K562 (cell line): Measurements from ENCODE around the gene ETV4. TPM values are rescaled to one million over a fixed set of nuclear protein-coding genes. Genes with fewer than 3 reads are reported as not detected.
A peak's percentile ranks its signal among the peaks of the same experiment; 100 is the strongest.

Experiments used
- CBX1 ChIP-seq: sonication (generic); IDR thresholded peaks from 2 replicates; pipeline ENCODE4 v1.6.1; 2016; ENCODE audit warnings: antibody characterized with exemption, low read depth, mild to moderate bottlenecking
- CHD2 ChIP-seq: IDR thresholded peaks from 2 replicates; pipeline ENCODE4 v1.6.1; 2011; ENCODE audit warnings: low read depth, low read length
- CREB1 ChIP-seq, 2 experiments: sonication (generic) in 1 of 2; formaldehyde crosslinking in 1 of 2; IDR thresholded peaks; 2 replicates each; pipeline versions ENCODE4 v1.6.1 to v1.8.0; 2012 to 2022; ENCODE audit warnings: inconsistent platforms in 1 of 2, mild to moderate bottlenecking in 1 of 2, missing genetic modification reagents in 1 of 2, moderate library complexity in 1 of 2
- E2F8 ChIP-seq: fragments of 450-650 bp; IDR thresholded peaks from 2 replicates; pipeline ENCODE4 v1.7.1; 2018; ENCODE audit warnings: mild to moderate bottlenecking, low read depth; ENCODE audit not compliant: partially characterized antibody
- FOXA3 ChIP-seq, 2 experiments: fragments of 450-650 bp in 1 of 2; sonication (generic) in 1 of 2; formaldehyde crosslinking; IDR thresholded peaks in 1 of 2; conservative IDR thresholded peaks in 1 of 2; 2 replicates each; pipeline versions ENCODE4 v1.4.0 to v1.8.0; 2020 to 2022; ENCODE audit warnings: mild to moderate bottlenecking in 2 of 2, missing genetic modification reagents in 1 of 2
- FOXP4 ChIP-seq: sonication (generic); formaldehyde crosslinking; IDR thresholded peaks from 2 replicates; pipeline ENCODE4 v1.8.0; 2022; ENCODE audit warnings: mild to moderate bottlenecking, missing genetic modification reagents, borderline replicate concordance
- GATAD2B ChIP-seq: fragments of 450-650 bp; IDR thresholded peaks from 2 replicates; pipeline ENCODE4 v1.6.1; 2017; ENCODE audit warnings: mild to moderate bottlenecking, borderline replicate concordance
- MCM5 ChIP-seq: fragments of 450-650 bp; IDR thresholded peaks from 2 replicates; pipeline ENCODE4 v1.6.1; 2016; ENCODE audit warnings: low read depth
- MCM7 ChIP-seq, 2 experiments: fragments of 450-650 bp; IDR thresholded peaks; 2 replicates each; pipeline ENCODE4 v1.6.1; 2016 to 2018
- PBX2 ChIP-seq, 2 experiments: IDR thresholded peaks in 1 of 2; conservative IDR thresholded peaks in 1 of 2; 2 replicates each; pipeline ENCODE4 v1.6.1; 2016; ENCODE audit warnings: low read depth in 2 of 2, mild to moderate bottlenecking in 1 of 2, missing compliant biosample characterization in 1 of 2, missing genetic modification characterization in 1 of 2, moderate library complexity in 1 of 2
- POLR2G ChIP-seq: fragments of 200-400 bp; formaldehyde crosslinking; IDR thresholded peaks from 2 replicates; pipeline ENCODE4 v1.6.1; 2017; ENCODE audit warnings: low read depth, mild to moderate bottlenecking, antibody characterized with exemption, low read length, moderate library complexity
- POLR3A ChIP-seq: IDR thresholded peaks from 2 replicates; pipeline ENCODE4 v1.6.1; 2011; ENCODE audit warnings: borderline replicate concordance, mild to moderate bottlenecking, moderate library complexity; ENCODE audit not compliant: insufficient read length, insufficient read depth; ENCODE audit errors: extremely low read depth
- XRCC4 ChIP-seq: IDR thresholded peaks from one replicate; pipeline ENCODE4 v1.6.1; 2011; ENCODE audit not compliant: insufficient read depth, insufficient read length; ENCODE audit errors: extremely low read depth
- ZC3H11A ChIP-seq: IDR thresholded peaks from 2 replicates; pipeline ENCODE4 v1.6.1; 2012; ENCODE audit warnings: low read depth, low read length, improper control_type of control experiment
- ZFP30 ChIP-seq: fragments of 250-450 bp; sonication (Bioruptor Pico); IDR thresholded peaks from 2 replicates; pipeline ENCODE4 v1.8.0; 2022; ENCODE audit warnings: moderate library complexity, mild to moderate bottlenecking, inconsistent platforms, borderline replicate concordance
- ZKSCAN8 ChIP-seq: fragments of 200-800 bp; sonication (Bioruptor generic); IDR thresholded peaks from 2 replicates; pipeline ENCODE4 v1.6.1; 2016; ENCODE audit warnings: missing genetic modification characterization, missing compliant biosample characterization
- ZNF436 ChIP-seq: fragments of 250-450, 450-650 bp; sonication (Bioruptor Pico); formaldehyde crosslinking; IDR thresholded peaks from 2 replicates; pipeline ENCODE4 v1.7.0; 2020; ENCODE audit warnings: mild to moderate bottlenecking
- ZNF586 ChIP-seq: fragments of 450-650 bp; formaldehyde crosslinking; conservative IDR thresholded peaks from 2 replicates; pipeline ENCODE4 v1.4.0; 2020; ENCODE audit warnings: mild to moderate bottlenecking, moderate library complexity
- ZNF696 ChIP-seq: fragments of 250-450 bp; sonication (Bioruptor Pico); conservative IDR thresholded peaks from 2 replicates; pipeline ENCODE4 v1.4.0; 2020; ENCODE audit warnings: mild to moderate bottlenecking, moderate library complexity
- polyA plus RNA-seq, 8 experiments: library from polyadenylated mRNA; depleted of rRNA in 4 of 8; stranded (reverse) in 5 of 8; unstranded in 3 of 8; fragments of >200 nt; fragmentation: Nextera tagmentation in 2 of 8; fragmentation: Illumina TruSeq in 1 of 8; extraction: Ambion mirVana in 2 of 8; extraction: Trizol in 1 of 8; gene quantifications; 2 replicates each; pipeline versions ENCODE4 v1.2.1 to v1.2.3, GENCODE V29; 2011 to 2014; ENCODE audit warnings: inconsistent platforms in 1 of 8, missing spikeins in 1 of 8
- total RNA-seq, 7 experiments: library from RNA; depleted of rRNA in 6 of 7; stranded (reverse); fragments of >200 nt in 6 of 7; fragmentation: Illumina TruSeq in 2 of 7; extraction: Trizol in 2 of 7; gene quantifications; 2 replicates each; pipeline versions ENCODE4 v1.2.1 to v1.2.3, GENCODE V29; 2011 to 2021; ENCODE audit warnings: low replicate concordance in 1 of 7

Gene ETV4
- total and polyA plus RNA-seq, 9 of the 15 experiments (the other 6 are each of a cell fraction or from before 2014, with no cell fraction given), result 5.5 to 66.3 (median 28.2) TPM

GRCh38 chr17:43483674-43484551 lies 62.2 kb downstream of the ETV4 start, which contains the start of gene DHX8 (continued):
- TF ChIP-seq POLR3A, result no peak
- peak; percentile 87 for TF ChIP-seq POLR2G
- no peak for TF ChIP-seq ZNF436 (CRISPR knock-in tag)
- peak; percentile 89 for TF ChIP-seq GATAD2B
- peak in 1 of 2 experiments; percentile 29; a peak in 1 of 4 replicates for TF ChIP-seq FOXA3 (CRISPR knock-in tag; conservative IDR thresholded peaks at IDR 0.05 in 1 of 2, IDR thresholded peaks at IDR 0.05 in 1 of 2)
- no peak for TF ChIP-seq ZNF586 (CRISPR knock-in tag)
- peak; percentile 87 for TF ChIP-seq CBX1
- no peak for TF ChIP-seq ZKSCAN8
- TF ChIP-seq ZFP30 (CRISPR knock-in tag), result no peak
- no peak for TF ChIP-seq XRCC4
- TF ChIP-seq PBX2 (CRISPR knock-in tag; IDR thresholded peaks at IDR 0.05; ENCODE audit: low read depth), result no peak
- TF ChIP-seq PBX2 (tag; conservative IDR thresholded peaks at IDR 0.05; ENCODE audit: low read depth), result 0 out of 2 replicates have a peak, but pooled peaks have one; percentile 10
- no peak for TF ChIP-seq MCM7 (IDR thresholded peaks at IDR 0.05)
- no peak for TF ChIP-seq ZNF696 (CRISPR knock-in tag)
- peak; percentile 58 for TF ChIP-seq CREB1 (IDR thresholded peaks at IDR 0.05)
- TF ChIP-seq CREB1 (CRISPR knock-in tag; IDR thresholded peaks at IDR 0.05), result peak; percentile 75
- peak; percentile 47; the same call in 1 of the 2 replicates for TF ChIP-seq ZC3H11A
- TF ChIP-seq MCM5, result no peak
- peak; percentile 9; the same call in 1 of the 2 replicates for TF ChIP-seq CHD2
- peak; percentile 91 for TF ChIP-seq E2F8
- peak; percentile 67; the same call in 1 of the 2 replicates for TF ChIP-seq FOXP4 (CRISPR knock-in tag)
